HT-29 (cell line): ENCODE measurements around the gene FRAS1. TPM values are rescaled to one million over a fixed set of nuclear protein-coding genes. Genes with fewer than 3 reads are reported as not detected.
A peak's percentile ranks its signal among the peaks of the same experiment; 100 is the strongest.

Experiments
- DNase-seq: peaks from one replicate; pipeline ENCODE4 v3.0.0-alpha.2; 2015; ENCODE audit warnings: low spot score
- total RNA-seq: library from RNA; depleted of rRNA; stranded (reverse); fragments of >200 nt; shearing (Covaris generic); gene quantifications from 2 replicates; pipeline ENCODE4 v1.2.3, GENCODE V29; 2014

The FRAS1 gene
- total RNA-seq, 1 experiment from 2014 or later = 18.9 TPM

GRCh38 chr4:78360466-78360865 lies 303.3 kb downstream of the FRAS1 start:
- peak; percentile 6 for DNase-seq

GRCh38 chr4:78361621-78362120 lies 304.5 kb downstream of the FRAS1 start:
- no peak for DNase-seq

GRCh38 chr4:78362310-78362709 lies 305.2 kb downstream of the FRAS1 start:
- no peak for DNase-seq

GRCh38 chr4:78363031-78363570 lies 306.0 kb downstream of the FRAS1 start:
- DNase-seq = no peak

GRCh38 chr4:78369679-78370078 lies 312.6 kb downstream of the FRAS1 start:
- peak; percentile 66 for DNase-seq

GRCh38 chr4:78370631-78371372 lies 313.7 kb downstream of the FRAS1 start:
- DNase-seq = peak; percentile 88

GRCh38 chr4:78372355-78372988 lies 315.3 kb downstream of the FRAS1 start:
- DNase-seq = no peak

- DNase-seq = no peak
These were observed 320.4 kb downstream of the FRAS1 start for GRCh38 chr4:78377555-78377954.

- peak; percentile 41 for DNase-seq
These were observed 321.9 kb downstream of the FRAS1 start for GRCh38 chr4:78379040-78379439.

- peak; percentile 87 for DNase-seq
These were observed 323.0 kb downstream of the FRAS1 start for GRCh38 chr4:78379991-78380729.

- no peak for DNase-seq
These were observed 329.6 kb downstream of the FRAS1 start for GRCh38 chr4:78386679-78387078.

GRCh38 chr4:78395642-78396041 lies 338.5 kb downstream of the FRAS1 start:
- DNase-seq = no peak

- no peak for DNase-seq
These were observed 339.6 kb downstream of the FRAS1 start for GRCh38 chr4:78396613-78397291.

GRCh38 chr4:78397292-78397630 lies 340.1 kb downstream of the FRAS1 start:
- no peak for DNase-seq

- DNase-seq = peak; percentile 66
These were observed 352.6 kb downstream of the FRAS1 start for GRCh38 chr4:78409612-78410202.

- no peak for DNase-seq
These were observed 353.1 kb downstream of the FRAS1 start for GRCh38 chr4:78410225-78410624.

- DNase-seq = no peak
These were observed 353.6 kb downstream of the FRAS1 start for GRCh38 chr4:78410676-78411075.

- DNase-seq = no peak
These were observed 357.0 kb downstream of the FRAS1 start for GRCh38 chr4:78414116-78414515.

GRCh38 chr4:78417603-78418002 lies 360.5 kb downstream of the FRAS1 start:
- no peak for DNase-seq

GRCh38 chr4:78418406-78418805 lies 361.3 kb downstream of the FRAS1 start:
- no peak for DNase-seq

- DNase-seq = no peak
These were observed 366.7 kb downstream of the FRAS1 start for GRCh38 chr4:78423790-78424189.
